ENCODE data around the gene GRIA4. TPM values are rescaled to one million over a fixed set of nuclear protein-coding genes. Genes with fewer than 3 reads are reported as not detected.

GRIA4 gene
- total RNA-seq, 6 donors from 2014 or later: not detected

DNA sequence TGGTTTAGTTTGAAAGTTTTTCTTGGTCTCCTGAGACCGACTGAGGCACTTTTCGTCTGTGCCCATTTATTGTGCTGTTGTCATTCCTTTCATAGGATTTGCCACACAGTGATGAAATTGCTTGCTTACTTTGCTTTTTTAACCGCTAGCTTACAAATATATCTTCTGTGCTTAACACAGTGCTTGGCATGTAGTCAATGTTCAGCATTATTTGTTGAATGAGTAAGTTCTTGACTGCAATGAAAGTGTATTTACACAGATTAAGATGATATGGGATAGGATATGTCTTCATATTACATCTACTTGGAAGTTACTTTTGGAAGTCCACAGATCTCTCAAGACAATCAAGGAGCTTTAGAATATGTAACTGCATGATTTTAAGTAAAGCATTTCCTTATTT lies 91.2 kb downstream of the GRIA4 start:
- Histone ChIP-seq H3K4me3 (no peak overlapping the region), H3K9me3 (no peaks in the 10 kb centered on the region), H3K27ac (no peak overlapping the region), H3K27me3 (no peaks in the 10 kb centered on the region), H3K4me1 (no peaks in the 10 kb centered on the region), H3K36me3 (no peaks in the 10 kb centered on the region)
- no peak for TF ChIP-seq POLR2AphosphoS5 (IDR thresholded peaks at IDR 0.05)
- no peak for ATAC-seq (ENCODE audit: low FRiP score in 2 of 2)
- WGBS, 2 donors: 79 to 91% methylated on average over 3 of the region's 3 CpGs
- no peak for DNase-seq

DNA sequence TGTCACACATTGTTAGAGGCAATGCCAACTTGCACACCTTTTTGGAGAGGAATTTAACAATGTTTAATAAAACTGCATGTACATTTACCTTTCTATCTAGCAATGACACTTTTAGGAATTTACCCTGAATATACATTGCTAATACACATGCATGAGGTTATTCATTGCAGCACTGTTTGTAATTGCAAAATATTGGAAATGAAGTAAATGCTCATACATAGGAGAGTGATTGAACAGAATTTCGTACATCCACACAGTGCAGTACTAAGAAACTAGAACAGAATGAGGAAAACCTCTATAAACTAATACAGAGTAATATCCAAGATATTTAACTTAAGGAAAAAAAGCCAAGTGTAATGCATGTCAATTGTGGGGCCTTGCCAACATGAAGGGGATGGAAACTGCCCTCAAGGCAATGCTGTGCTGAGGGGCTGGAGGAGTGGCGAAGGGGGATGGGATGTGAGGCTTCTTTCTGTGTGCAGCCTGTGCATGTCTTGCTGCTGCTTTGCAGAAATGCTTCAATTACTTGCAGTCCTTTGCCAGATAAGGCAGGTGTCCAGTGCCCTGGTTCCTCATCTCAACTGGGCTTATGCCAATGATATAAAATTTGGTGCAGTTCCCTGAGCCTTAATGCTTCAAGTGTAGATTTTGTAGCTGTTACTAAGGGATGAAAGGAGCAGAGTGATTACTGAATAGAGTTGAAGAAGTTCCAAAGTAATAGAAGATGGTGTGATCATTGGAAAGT lies 96.1 kb downstream of the GRIA4 start:
- H3K9me3 ChIP-seq: no peaks in the 10 kb centered on the region
- no peaks in the 10 kb centered on the region for H3K36me3 ChIP-seq
- DNase-seq: no peak
- H3K27ac ChIP-seq: no peak overlapping the region
- no peaks in the 10 kb centered on the region for H3K27me3 ChIP-seq
- no peak for TF ChIP-seq POLR2A (IDR thresholded peaks at IDR 0.05)
- no peaks in the 10 kb centered on the region for H3K4me1 ChIP-seq
- H3K4me3 ChIP-seq: no peak overlapping the region
- 83 to 94% methylated on average over 2 of the region's 2 CpGs for WGBS, 2 donors
- no peak for ATAC-seq (ENCODE audit: low FRiP score in 2 of 2)

DNA sequence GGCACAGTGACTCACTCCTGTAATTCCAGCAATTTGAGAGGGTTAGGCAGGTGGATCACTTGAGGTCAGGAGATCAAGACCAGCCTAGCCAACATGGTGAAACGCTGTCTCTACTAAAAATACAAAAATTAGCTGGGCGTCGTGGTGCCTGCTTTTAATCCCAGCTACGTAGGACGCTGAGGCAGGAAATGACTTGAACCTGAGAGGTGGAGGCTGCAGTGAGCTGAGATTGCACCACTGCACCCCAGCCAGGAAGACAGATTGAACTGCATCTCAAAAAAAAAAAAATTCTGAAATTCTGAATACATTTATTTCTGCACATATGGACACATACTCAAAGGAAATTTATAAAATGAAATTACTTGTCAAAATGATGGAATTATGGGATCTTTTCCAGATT lies 103.2 kb downstream of the GRIA4 start:
- no peak overlapping the region for H3K27ac ChIP-seq
- H3K4me1 ChIP-seq: no peaks in the 10 kb centered on the region
- H3K36me3 ChIP-seq: no peaks in the 10 kb centered on the region
- TF ChIP-seq EP300 (IDR thresholded peaks at IDR 0.05) (no peak), POLR2A (IDR thresholded peaks at IDR 0.05) (no peak), POLR2AphosphoS5 (IDR thresholded peaks at IDR 0.05) (no peak)
- TF ChIP-seq, protein P1, sequence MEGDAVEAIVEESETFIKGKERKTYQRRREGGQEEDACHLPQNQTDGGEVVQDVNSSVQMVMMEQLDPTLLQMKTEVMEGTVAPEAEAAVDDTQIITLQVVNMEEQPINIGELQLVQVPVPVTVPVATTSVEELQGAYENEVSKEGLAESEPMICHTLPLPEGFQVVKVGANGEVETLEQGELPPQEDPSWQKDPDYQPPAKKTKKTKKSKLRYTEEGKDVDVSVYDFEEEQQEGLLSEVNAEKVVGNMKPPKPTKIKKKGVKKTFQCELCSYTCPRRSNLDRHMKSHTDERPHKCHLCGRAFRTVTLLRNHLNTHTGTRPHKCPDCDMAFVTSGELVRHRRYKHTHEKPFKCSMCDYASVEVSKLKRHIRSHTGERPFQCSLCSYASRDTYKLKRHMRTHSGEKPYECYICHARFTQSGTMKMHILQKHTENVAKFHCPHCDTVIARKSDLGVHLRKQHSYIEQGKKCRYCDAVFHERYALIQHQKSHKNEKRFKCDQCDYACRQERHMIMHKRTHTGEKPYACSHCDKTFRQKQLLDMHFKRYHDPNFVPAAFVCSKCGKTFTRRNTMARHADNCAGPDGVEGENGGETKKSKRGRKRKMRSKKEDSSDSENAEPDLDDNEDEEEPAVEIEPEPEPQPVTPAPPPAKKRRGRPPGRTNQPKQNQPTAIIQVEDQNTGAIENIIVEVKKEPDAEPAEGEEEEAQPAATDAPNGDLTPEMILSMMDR (IDR thresholded peaks at IDR 0.05): no peak
- no peak for ATAC-seq (ENCODE audit: low FRiP score in 2 of 2)
- H3K9me3 ChIP-seq: no peaks in the 10 kb centered on the region
- WGBS, 2 donors: 76 to 79% methylated on average over 5 of the region's 5 CpGs
- no peak for DNase-seq
- H3K27me3 ChIP-seq: no peaks in the 10 kb centered on the region
- H3K4me3 ChIP-seq: no peak overlapping the region

DNA sequence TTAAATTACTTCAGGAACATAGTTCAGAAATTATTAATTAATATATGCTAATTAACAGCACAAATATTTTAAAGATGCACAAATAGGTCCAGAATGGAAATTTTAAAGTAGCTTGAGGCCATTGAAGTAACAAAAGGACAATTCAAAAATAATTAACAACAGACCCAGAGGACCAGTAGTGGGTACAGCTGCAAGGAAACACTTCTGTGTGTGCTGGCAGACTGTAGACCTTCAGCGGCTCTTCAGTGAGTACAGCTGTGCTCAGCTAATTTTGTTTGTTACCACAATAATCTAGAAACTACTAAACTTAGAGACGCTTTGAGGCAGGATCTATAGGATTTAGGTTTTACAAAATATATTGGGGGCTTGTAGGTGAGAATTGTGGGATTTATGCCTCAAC lies 103.8 kb downstream of the GRIA4 start:
- no peak for DNase-seq
- no peaks in the 10 kb centered on the region for H3K27me3 ChIP-seq
- no peak overlapping the region for H3K27ac ChIP-seq
- no peaks in the 10 kb centered on the region for H3K9me3 ChIP-seq
- TF ChIP-seq POLR2AphosphoS5 (IDR thresholded peaks at IDR 0.05): no peak
- no peak for TF ChIP-seq EP300 (IDR thresholded peaks at IDR 0.05)
- TF ChIP-seq, protein P1 (IDR thresholded peaks at IDR 0.05): no peak
- TF ChIP-seq POLR2A (IDR thresholded peaks at IDR 0.05): no peak
- H3K36me3 ChIP-seq: no peaks in the 10 kb centered on the region
- ATAC-seq (ENCODE audit: low FRiP score in 2 of 2): no peak
- WGBS, 2 donors: 88% methylated on average over 2 of the region's 2 CpGs
- H3K4me1 ChIP-seq: no peaks in the 10 kb centered on the region
- H3K4me3 ChIP-seq: no peak overlapping the region

DNA sequence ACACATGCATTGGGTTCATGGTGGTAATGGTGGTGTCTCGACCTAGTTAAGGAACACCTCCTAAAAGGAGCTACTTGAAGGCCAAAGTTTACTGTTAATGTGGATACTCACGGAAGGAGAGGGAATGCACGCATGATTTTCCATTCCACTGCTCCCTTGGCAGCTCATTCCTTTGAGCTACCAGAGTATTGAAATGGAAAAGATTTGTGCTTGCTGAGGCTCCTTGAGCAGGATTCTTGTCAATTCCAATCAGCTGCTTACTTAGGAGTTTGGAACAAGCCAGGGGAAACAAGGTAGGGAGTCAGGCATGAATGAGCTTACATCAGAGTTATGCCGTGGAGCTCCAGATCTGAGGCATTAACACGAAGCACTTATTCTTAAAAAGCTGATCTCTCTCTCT lies 108.8 kb downstream of the GRIA4 start:
- 87% methylated on average over 5 of the region's 5 CpGs for WGBS, 2 donors
- no peak overlapping the region for H3K27ac ChIP-seq
- H3K36me3 ChIP-seq: no peaks in the 10 kb centered on the region
- no peaks in the 10 kb centered on the region for H3K4me1 ChIP-seq
- no peaks in the 10 kb centered on the region for H3K27me3 ChIP-seq
- DNase-seq: no peak
- no peak for TF ChIP-seq POLR2AphosphoS5 (IDR thresholded peaks at IDR 0.05)
- no peak for TF ChIP-seq POLR2A (IDR thresholded peaks at IDR 0.05)
- TF ChIP-seq, protein P1 (IDR thresholded peaks at IDR 0.05): no peak
- no peak for TF ChIP-seq EP300 (IDR thresholded peaks at IDR 0.05)
- no peaks in the 10 kb centered on the region for H3K9me3 ChIP-seq
- H3K4me3 ChIP-seq: no peak overlapping the region
- ATAC-seq (ENCODE audit: low FRiP score in 2 of 2): no peak

Data from upper lobe of left lung (tissue), 6 donors.